HG02884 (cell line): ENCODE results near the gene LRRC32.
"Not testable (repeated sequence)": the region's sequence is repeated elsewhere in the genome, so short reads cannot be mapped to it uniquely, and the experiment has no call there.

Source experiments
- ATAC-seq: cut with Tn5 transposase; IDR thresholded peaks from one replicate; pipeline ENCODE4 v1.9.1; 2021; ENCODE audit warnings: mild to moderate bottlenecking, moderate library complexity; ENCODE audit not compliant: unreplicated experiment

The LRRC32 gene

GRCh38 chr11:76630600-76631281 lies 39.8 kb downstream of the LRRC32 start:
- no peak for ATAC-seq

GRCh38 chr11:76629853-76630599 lies 40.5 kb downstream of the LRRC32 start:
- ATAC-seq: no peak

GRCh38 chr11:76629116-76629852 lies 41.3 kb downstream of the LRRC32 start:
- no peak for ATAC-seq

- no peak for ATAC-seq
Measured at GRCh38 chr11:76628408-76628947, 42.1 kb downstream of the LRRC32 start.

- no peak for ATAC-seq
Measured at GRCh38 chr11:76627606-76628005, 42.9 kb downstream of the LRRC32 start.

GRCh38 chr11:76626921-76627401 lies 43.6 kb downstream of the LRRC32 start:
- peak; percentile 73 for ATAC-seq

GRCh38 chr11:76626266-76626665 lies 44.3 kb downstream of the LRRC32 start:
- ATAC-seq: no peak

GRCh38 chr11:76625472-76626186 lies 44.9 kb downstream of the LRRC32 start:
- ATAC-seq: no peak

GRCh38 chr11:76624500-76625379 lies 45.8 kb downstream of the LRRC32 start:
- ATAC-seq: no peak

- no peak for ATAC-seq
Measured at GRCh38 chr11:76623884-76624419, 46.6 kb downstream of the LRRC32 start.

- no peak for ATAC-seq
Measured at GRCh38 chr11:76623171-76623883, 47.2 kb downstream of the LRRC32 start.

GRCh38 chr11:76622493-76623094 lies 48.0 kb downstream of the LRRC32 start:
- ATAC-seq: no peak

GRCh38 chr11:76621868-76622267 lies 48.7 kb downstream of the LRRC32 start:
- no peak for ATAC-seq

GRCh38 chr11:76621466-76621865 lies 49.1 kb downstream of the LRRC32 start:
- no peak for ATAC-seq

GRCh38 chr11:76620489-76620888 lies 50.1 kb downstream of the LRRC32 start:
- ATAC-seq: no peak

GRCh38 chr11:76619801-76620200 lies 50.7 kb downstream of the LRRC32 start:
- ATAC-seq: not testable (repeated sequence)

GRCh38 chr11:76617553-76618265 lies 52.8 kb downstream of the LRRC32 start:
- no peak for ATAC-seq
